IMR-90 (cell line): ENCODE results near the gene PRPF6. TPM values are rescaled to one million over a fixed set of nuclear protein-coding genes. Genes with fewer than 3 reads are reported as not detected.
A peak's percentile ranks its signal among the peaks of the same experiment; 100 is the strongest.

Experiments used
- ATAC-seq: fragments of 200-7000 bp; cut with Tn5 transposase; 2 replicates; pipeline ENCODE4 v1.9.1; 2020; ENCODE audit warnings: low read depth, mild to moderate bottlenecking, moderate library complexity
- BruUV-seq: library from RNA; stranded (reverse); fragments of 400-500 nt; replicated peaks from 2 replicates; lab custom pipeline; 2021; lab: Mats Ljungman, UMichigan
- CTCF ChIA-PET: fragments of 300-600 bp; formaldehyde crosslinking; extraction: SDS; loops from one replicate; lab custom pipeline; 2021; ENCODE audit warnings: antibody characterized with exemption; lab: Yijun Ruan, JAX
- POLR2A ChIA-PET: fragments of 300-600 bp; sonication (Branson Sonifier 250); formaldehyde crosslinking; loops from one replicate; lab custom pipeline; 2022; ENCODE audit warnings: antibody characterized with exemption; ENCODE audit not compliant: unreplicated experiment; lab: Charles Lee
- DNase-seq: peaks from one replicate; pipeline ENCODE4 v3.0.0; 2013
- H2AFZ ChIP-seq: replicated peaks from 2 replicates; pipeline ENCODE3; 2013; ENCODE audit warnings: low read length, mild to moderate bottlenecking; ENCODE audit not compliant: poor library complexity
- H2AK5ac ChIP-seq: 2 replicates; pipeline ENCODE4 v1.6.1; 2013; ENCODE audit warnings: low read depth, low read length, inconsistent platforms
- H2AK9ac ChIP-seq: replicated peaks from 2 replicates; pipeline ENCODE3; 2013; ENCODE audit warnings: mild to moderate bottlenecking, low read depth, low read length, moderate library complexity; ENCODE audit not compliant: poor library complexity
- H2BK120ac ChIP-seq: 2 replicates; pipeline ENCODE4 v1.6.1; 2013; ENCODE audit warnings: low read depth, low read length, inconsistent platforms
- H2BK15ac ChIP-seq: 3 replicates; pipeline ENCODE4 v1.6.1; 2013; ENCODE audit warnings: low read depth, low read length, inconsistent platforms
- H2BK20ac ChIP-seq: 2 replicates; pipeline ENCODE4 v1.6.1; 2013; ENCODE audit warnings: low read depth, mild to moderate bottlenecking, inconsistent platforms, low read length, moderate library complexity
- H2BK5ac ChIP-seq: 2 replicates; pipeline ENCODE4 v1.6.1; 2013; ENCODE audit warnings: mild to moderate bottlenecking, low read depth, low read length, inconsistent platforms; ENCODE audit not compliant: poor library complexity, severe bottlenecking
- H3K14ac ChIP-seq: replicated peaks from 2 replicates; pipeline ENCODE4 v1.6.1; 2013; ENCODE audit warnings: low read depth, low read length, inconsistent platforms
- H3K18ac ChIP-seq: 2 replicates; pipeline ENCODE4 v1.6.1; 2013; ENCODE audit warnings: low read depth, low read length, control low read depth
- H3K23ac ChIP-seq: 2 replicates; pipeline ENCODE4 v1.6.1; 2013; ENCODE audit warnings: low read depth, low read length, inconsistent platforms
- H3K27ac ChIP-seq: 2 replicates; pipeline ENCODE4 v1.5.1; 2013; ENCODE audit warnings: mild to moderate bottlenecking, control low read depth, low read length; ENCODE audit not compliant: insufficient read depth
- H3K27me3 ChIP-seq: 2 replicates; pipeline ENCODE4 v1.6.1; 2013; ENCODE audit warnings: low read length; ENCODE audit not compliant: control insufficient read depth, insufficient read depth
- H3K36me3 ChIP-seq: 2 replicates; pipeline ENCODE4 v1.6.1; 2013; ENCODE audit warnings: low read length, mixed read lengths; ENCODE audit not compliant: control insufficient read depth, insufficient read depth
- H3K4ac ChIP-seq: 2 replicates; pipeline ENCODE4 v1.6.1; 2013; ENCODE audit warnings: low read depth, low read length, inconsistent platforms
- H3K4me1 ChIP-seq: 2 replicates; pipeline ENCODE4 v1.6.1; 2013; ENCODE audit warnings: low read length, mixed read lengths; ENCODE audit not compliant: control insufficient read depth, insufficient read depth
- H3K4me2 ChIP-seq: 2 replicates; pipeline ENCODE4 v1.6.1; 2013; ENCODE audit warnings: low read depth, mild to moderate bottlenecking, control low read depth, low read length, moderate library complexity
- H3K4me3 ChIP-seq: 2 replicates; pipeline ENCODE4 v1.5.1; 2013; ENCODE audit warnings: low read depth, mild to moderate bottlenecking, control low read depth, low read length, moderate library complexity; ENCODE audit not compliant: insufficient read depth
- H3K56ac ChIP-seq: 2 replicates; pipeline ENCODE4 v1.6.1; 2013; ENCODE audit warnings: low read length, inconsistent platforms; ENCODE audit not compliant: insufficient read depth; ENCODE audit errors: extremely low read depth
- H3K79me1 ChIP-seq, 2 experiments: 2 replicates each; pipeline ENCODE4 v1.6.1; 2013; ENCODE audit warnings: low read length in 2 of 2, inconsistent platforms in 1 of 2, low read depth in 1 of 2
- H3K9ac ChIP-seq: 2 replicates; pipeline ENCODE4 v1.6.1; 2013; ENCODE audit warnings: low read depth, low read length, control low read depth
- H3K9me1 ChIP-seq: 2 replicates; pipeline ENCODE4 v1.6.1; 2013; ENCODE audit warnings: low read length, inconsistent platforms; ENCODE audit not compliant: insufficient read depth
- H3K9me3 ChIP-seq: 2 replicates; pipeline ENCODE4 v1.6.1; 2013; ENCODE audit warnings: low read length; ENCODE audit not compliant: control insufficient read depth, insufficient read depth
- H4K20me1 ChIP-seq: 2 replicates; pipeline ENCODE4 v1.6.1; 2013; ENCODE audit warnings: low read length, inconsistent platforms; ENCODE audit not compliant: insufficient read depth
- H4K5ac ChIP-seq: 2 replicates; pipeline ENCODE4 v1.6.1; 2013; ENCODE audit warnings: mild to moderate bottlenecking, low read depth, low read length, control low read depth
- H4K8ac ChIP-seq, 2 experiments: 2 replicates each; pipeline ENCODE4 v1.6.1; 2013; ENCODE audit warnings: low read depth in 2 of 2, low read length in 2 of 2, control low read depth in 1 of 2, inconsistent platforms in 1 of 2
- H4K91ac ChIP-seq: 2 replicates; pipeline ENCODE4 v1.6.1; 2013; ENCODE audit warnings: low read depth, low read length, inconsistent platforms; ENCODE audit not compliant: insufficient read depth
- BHLHE40 ChIP-seq: fragments of 150-350 bp; IDR thresholded peaks from 2 replicates; pipeline ENCODE4 v1.6.1; 2016; ENCODE audit warnings: mild to moderate bottlenecking, low read depth, low read length
- CTCF ChIP-seq: conservative IDR thresholded peaks from 2 replicates; pipeline ENCODE4 v1.5.1; 2012; ENCODE audit warnings: mild to moderate bottlenecking, low read depth, low read length, improper control_type of control experiment
- FOS ChIP-seq: fragments of 150-350 bp; IDR thresholded peaks from 2 replicates; pipeline ENCODE4 v1.6.1; 2016; ENCODE audit warnings: low read depth, low read length
- MAFK ChIP-seq: IDR thresholded peaks from 2 replicates; pipeline ENCODE4 v1.6.1; 2012; ENCODE audit warnings: low read depth, low read length, improper control_type of control experiment
- MAZ ChIP-seq: IDR thresholded peaks from 2 replicates; pipeline ENCODE4 v1.6.1; 2012; ENCODE audit warnings: low read depth, mild to moderate bottlenecking, low read length, improper control_type of control experiment, moderate library complexity, borderline replicate concordance
- NFE2L2 ChIP-seq: fragments of 150-350 bp; IDR thresholded peaks from 2 replicates; pipeline ENCODE4 v1.6.1; 2016; ENCODE audit warnings: low read depth, mild to moderate bottlenecking, low read length
- RAD21 ChIP-seq: IDR thresholded peaks from 2 replicates; pipeline ENCODE4 v1.6.1; 2012; ENCODE audit warnings: low read length, improper control_type of control experiment
- RCOR1 ChIP-seq: IDR thresholded peaks from 2 replicates; pipeline ENCODE4 v1.6.1; 2012; ENCODE audit warnings: mild to moderate bottlenecking, low read length, improper control_type of control experiment; ENCODE audit not compliant: insufficient replicate concordance
- USF2 ChIP-seq: fragments of 150-350 bp; IDR thresholded peaks from 2 replicates; pipeline ENCODE4 v1.6.1; 2017; ENCODE audit warnings: mild to moderate bottlenecking, antibody characterized with exemption, low read length, low read depth
- WGBS, 2 experiments: methylation state at CpG; one replicate each; pipeline versions ENCODE4 v1.1.5 to v1.1.7; 2013; ENCODE audit warnings: missing lambda C conversion rate in 2 of 2; ENCODE audit not compliant: insufficient read length in 1 of 2; ENCODE audit errors: extremely low coverage in 2 of 2; 5-methylcytosine and 5-hydroxymethylcytosine counted together
- dilution Hi-C: fragments of 300-500 bp; cut with HindIII; formaldehyde crosslinking; loops from one replicate; pipeline ENCODE4 v1.14.3; 2018; ENCODE audit warnings: low sequenced_read_pairs; ENCODE audit not compliant: unreplicated experiment
- in situ Hi-C: fragments of 300-500 bp; cut with MboI; formaldehyde crosslinking; loops from 3 replicates; pipeline ENCODE4 v1.14.3; 2019; ENCODE audit warnings: low sequenced_read_pairs, inconsistent platforms, mixed read lengths
- intact Hi-C: fragments of 100-400 bp; cut with micrococcal nuclease; formaldehyde crosslinking; loops from 2 replicates; pipeline ENCODE4 v1.10.0; 2022
- polyA plus RNA-seq, 3 experiments: library from polyadenylated mRNA; depleted of rRNA; stranded (reverse); fragments of >200 nt; gene quantifications; 2 replicates each; pipeline ENCODE4 v1.2.3, GENCODE V29; 2012; ENCODE audit warnings: low replicate concordance in 1 of 3
- total RNA-seq: library from RNA; depleted of rRNA; stranded (reverse); fragments of >200 nt; gene quantifications from 2 replicates; pipeline ENCODE4 v1.2.3, GENCODE V29; 2012

PRPF6 gene
- total and polyA plus RNA-seq, 2 of the 4 experiments (the other 2 are of a cell fraction), result 43.5 to 71.3 TPM

DNA sequence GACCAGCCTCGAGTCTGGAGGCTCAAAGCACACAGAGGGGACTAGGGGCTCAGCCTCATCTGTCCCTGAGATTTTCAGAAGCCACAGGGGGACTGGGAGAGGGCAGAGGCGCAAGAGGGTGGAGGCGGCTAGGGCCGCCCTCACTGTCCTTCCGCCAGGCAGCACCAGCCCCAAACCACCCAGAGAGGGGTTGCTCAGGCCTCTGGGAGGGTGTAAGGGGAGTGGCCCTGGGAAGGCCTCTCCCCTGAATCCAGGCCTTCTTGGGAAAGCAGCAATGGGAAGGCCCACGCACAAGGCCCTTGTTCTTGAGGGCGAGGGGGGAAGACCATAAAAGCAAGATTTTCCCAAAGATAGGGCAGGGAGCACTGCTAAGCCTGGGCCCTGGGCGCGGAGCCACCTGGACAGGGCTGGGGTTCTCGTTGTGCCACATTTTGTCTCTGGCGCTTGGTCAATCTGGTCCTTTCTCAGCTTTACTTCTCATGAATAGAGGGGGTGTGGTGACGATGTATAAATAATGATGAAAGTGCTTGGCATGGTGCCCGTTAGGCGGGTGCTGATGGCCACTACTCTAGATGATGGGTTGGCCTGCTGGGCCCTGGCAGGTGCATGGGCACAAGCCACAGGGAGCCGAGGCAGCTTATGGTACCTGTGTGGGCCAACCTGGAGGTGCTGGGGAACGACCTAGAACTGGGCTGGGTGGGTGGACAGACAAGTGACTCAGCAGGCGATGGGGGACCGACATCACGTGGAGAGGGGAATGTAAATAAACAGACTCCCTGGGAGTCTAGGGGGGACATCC lies 6.3 kb upstream of the PRPF6 start:
- peak; percentile 2 for ATAC-seq
- H3K4ac ChIP-seq, result peak overlapping the region; percentile 64
- in situ Hi-C loops, result loop anchor here (10.0 kb wide), 1 partner anchor 440 kb away; the partner anchor contains the start of gene PTK6

More for the DNA sequence above, 6.3 kb upstream of the PRPF6 start:
- Histone ChIP-seq H2BK120ac (peak overlapping the region; percentile 7; the same call in 1 of the 2 replicates), H4K91ac (peak overlapping the region; percentile 13; the same call in 1 of the 2 replicates), H3K9me1 (peaks cover 15% of the 10 kb centered on the region; the same call in 1 of the 2 replicates), H3K4me2 (no peak overlapping the region; the same call in 1 of the 2 replicates), H3K14ac (no peak overlapping the region), H4K20me1 (no peaks in the 10 kb centered on the region), H3K23ac (0 out of 2 replicates have a peak overlapping the region, but pooled peaks have one; percentile 60), H2AFZ (peak overlapping the region; percentile 99), H4K5ac (no peak overlapping the region), H3K27ac (0 out of 2 replicates have a peak overlapping the region, but pooled peaks have one; percentile 9), H2AK9ac (peak overlapping the region; percentile 70), H3K79me1 (no peaks in the 10 kb centered on the region; a peak in 1 of 4 replicates), H3K56ac (no peak overlapping the region), H3K9ac (no peak overlapping the region), H3K18ac (no peak overlapping the region), H3K36me3 (no peaks in the 10 kb centered on the region), H2BK5ac (no peak overlapping the region), H3K4me1 (peaks cover 29% of the 10 kb centered on the region), H4K8ac (peak overlapping the region in 1 of 2 experiments; percentile 22; a peak in 1 of 4 replicates), H2BK15ac (no peak overlapping the region), H3K9me3 (no peaks in the 10 kb centered on the region), H3K27me3 (no peaks in the 10 kb centered on the region), H3K4me3 (no peak overlapping the region), H2AK5ac (peak overlapping the region; percentile 54; the same call in 1 of the 2 replicates), H2BK20ac (peak overlapping the region; percentile 12; the same call in 1 of the 2 replicates)
- 24% methylated on average over 6 of the region's 19 CpGs; no CpG with 5 or more reads in 1 of the 2 experiments for WGBS, 2 experiments
- intact Hi-C loops (loop anchor here (5.0 kb wide), 1 partner anchor 197 kb away; no protein-coding TSS in a partner anchor), dilution Hi-C loops (no loop called here)
- CTCF ChIA-PET, result interaction anchor here (0.7 to 0.9 kb wide), 2 partner anchors 109 to 437 kb away, joined by 4 to 5 read pairs; partner anchors contain the start of genes PTK6 and TPD52L2
- DNase-seq, result peak; percentile 74
- TF ChIP-seq FOS, result peak; percentile 62
- TF ChIP-seq MAZ, result no peak
- no peak for TF ChIP-seq MAFK
- no peak for TF ChIP-seq CTCF
- peak; percentile 92 for TF ChIP-seq BHLHE40
- TF ChIP-seq USF2, result peak; percentile 93
- TF ChIP-seq RAD21, result no peak
- TF ChIP-seq RCOR1, result peak; percentile 71
- TF ChIP-seq NFE2L2, result peak; percentile 21; the same call in 1 of the 2 replicates
- POLR2A ChIA-PET, result no interaction called here
- BruUV-seq, result no TSS peak
